ENCODE results near the gene OPRL1.

- TF ChIP-seq CTCF (IDR thresholded peaks at IDR 0.05), result no peak
- no peak for TF ChIP-seq POLR2A (IDR thresholded peaks at IDR 0.05)
These were observed 63.3 kb downstream of the OPRL1 start for GRCh38 chr20:64143018-64143801.

Measured in esophagus squamous epithelium (tissue), 4 donors.